ENCODE data around the gene TSHZ1. TPM values are rescaled to one million over a fixed set of nuclear protein-coding genes. Genes with fewer than 3 reads are reported as not detected.
"Not testable (repeated sequence)": the region's sequence is repeated elsewhere in the genome, so short reads cannot be mapped to it uniquely, and the experiment has no call there.

The TSHZ1 gene
- total RNA-seq, 1 donor from 2014 or later: 6.1 TPM

- DNase-seq (ENCODE audit: low read depth): no peak
These were observed 80.9 kb downstream of the TSHZ1 start for GRCh38 chr18:75291460-75291859.

GRCh38 chr18:75293591-75293990, 83.0 kb downstream of the TSHZ1 start:
- no peak for DNase-seq (ENCODE audit: low read depth)

GRCh38 chr18:75297731-75298130, 87.1 kb downstream of the TSHZ1 start:
- DNase-seq (ENCODE audit: low read depth): no peak

- DNase-seq (ENCODE audit: low read depth): no peak
These were observed 94.3 kb downstream of the TSHZ1 start for GRCh38 chr18:75304678-75305557.

- DNase-seq (ENCODE audit: low read depth): no peak
These were observed 95.4 kb downstream of the TSHZ1 start for GRCh38 chr18:75305984-75306383.

GRCh38 chr18:75307530-75307929, 96.9 kb downstream of the TSHZ1 start:
- no peak for DNase-seq (ENCODE audit: low read depth)

- peak; percentile 38 for DNase-seq (ENCODE audit: low read depth)
These were observed 99.0 kb downstream of the TSHZ1 start for GRCh38 chr18:75309564-75309963.

GRCh38 chr18:75314117-75314516, 103.5 kb downstream of the TSHZ1 start:
- DNase-seq (ENCODE audit: low read depth): no peak

- DNase-seq (ENCODE audit: low read depth): no peak
These were observed 104.0 kb downstream of the TSHZ1 start for GRCh38 chr18:75314606-75315005.

GRCh38 chr18:75316223-75316622, 105.6 kb downstream of the TSHZ1 start:
- no peak for DNase-seq (ENCODE audit: low read depth)

GRCh38 chr18:75316826-75317225, 106.2 kb downstream of the TSHZ1 start:
- DNase-seq (ENCODE audit: low read depth): no peak

- no peak for DNase-seq (ENCODE audit: low read depth)
These were observed 106.7 kb downstream of the TSHZ1 start for GRCh38 chr18:75317300-75317699.

GRCh38 chr18:75317703-75318102, 107.1 kb downstream of the TSHZ1 start:
- no peak for DNase-seq (ENCODE audit: low read depth)

GRCh38 chr18:75319905-75320304, 109.3 kb downstream of the TSHZ1 start:
- DNase-seq (ENCODE audit: low read depth): no peak

GRCh38 chr18:75320506-75320905, 109.9 kb downstream of the TSHZ1 start:
- DNase-seq (ENCODE audit: low read depth): no peak

GRCh38 chr18:75321431-75321830, 110.8 kb downstream of the TSHZ1 start:
- no peak for DNase-seq (ENCODE audit: low read depth)

GRCh38 chr18:75322206-75322605, 111.6 kb downstream of the TSHZ1 start:
- DNase-seq (ENCODE audit: low read depth): no peak

- no peak for DNase-seq (ENCODE audit: low read depth)
These were observed 113.4 kb downstream of the TSHZ1 start for GRCh38 chr18:75323821-75324585.

- DNase-seq (ENCODE audit: low read depth): no peak
These were observed 114.2 kb downstream of the TSHZ1 start for GRCh38 chr18:75324686-75325257.

GRCh38 chr18:75329753-75330152, 119.2 kb downstream of the TSHZ1 start:
- not testable (repeated sequence) for DNase-seq (ENCODE audit: low read depth)

- no peak for DNase-seq (ENCODE audit: low read depth)
These were observed 119.7 kb downstream of the TSHZ1 start for GRCh38 chr18:75330308-75330707.

GRCh38 chr18:75334869-75335268, 124.3 kb downstream of the TSHZ1 start:
- DNase-seq (ENCODE audit: low read depth): no peak

Measured in myocyte (in vitro differentiated cells).